ENCODE data around the gene DHCR24. TPM values are rescaled to one million over a fixed set of nuclear protein-coding genes. Genes with fewer than 3 reads are reported as not detected.

DHCR24 gene
- total RNA-seq, 1 donor, result 151 TPM

- Histone ChIP-seq H3K27me3 (ENCODE audit: insufficient read depth, low read length) (peaks cover 3% of the 10 kb centered on the region), H4K20me1 (ENCODE audit: insufficient read depth, low read length) (no peaks in the 10 kb centered on the region), H2AFZ (ENCODE audit: low read length) (no peak overlapping the region), H3K4me1 (ENCODE audit: insufficient read depth, low read length) (no peaks in the 10 kb centered on the region), H3K4me3 (ENCODE audit: insufficient read depth, low read length) (no peak overlapping the region), H3K27ac (ENCODE audit: low read depth, low read length) (no peak overlapping the region), H3K4me2 (ENCODE audit: insufficient read depth, low read length) (no peak overlapping the region), H3K79me2 (ENCODE audit: insufficient read depth, low read length) (no peaks in the 10 kb centered on the region), H3K36me3 (ENCODE audit: insufficient read depth, low read length) (no peaks in the 10 kb centered on the region), H3K9me3 (ENCODE audit: low read depth, low read length) (no peaks in the 10 kb centered on the region)
- DNase-seq (ENCODE audit: insufficient read length, low spot score, missing footprints), result no peak
- TF ChIP-seq CTCF (IDR thresholded peaks at IDR 0.05; ENCODE audit: extremely low read depth, low read depth, low read length), result no peak
These were observed 70.0 kb downstream of the DHCR24 start for GRCh38 chr1:54816951-54817350.

- H3K4me2 ChIP-seq (ENCODE audit: insufficient read depth, low read length), result no peak overlapping the region
- TF ChIP-seq CTCF (IDR thresholded peaks at IDR 0.05; ENCODE audit: extremely low read depth, low read depth, low read length), result no peak
- no peak overlapping the region for H2AFZ ChIP-seq (ENCODE audit: low read length)
- H3K79me2 ChIP-seq (ENCODE audit: insufficient read depth, low read length), result no peaks in the 10 kb centered on the region
- no peak overlapping the region for H3K27ac ChIP-seq (ENCODE audit: low read depth, low read length)
- peaks cover 3% of the 10 kb centered on the region for H3K27me3 ChIP-seq (ENCODE audit: insufficient read depth, low read length)
- H4K20me1 ChIP-seq (ENCODE audit: insufficient read depth, low read length), result no peaks in the 10 kb centered on the region
- no peaks in the 10 kb centered on the region for H3K9me3 ChIP-seq (ENCODE audit: low read depth, low read length)
- no peaks in the 10 kb centered on the region for H3K4me1 ChIP-seq (ENCODE audit: insufficient read depth, low read length)
- DNase-seq (ENCODE audit: insufficient read length, low spot score, missing footprints), result peak; percentile 60
- no peak overlapping the region for H3K4me3 ChIP-seq (ENCODE audit: insufficient read depth, low read length)
- H3K36me3 ChIP-seq (ENCODE audit: insufficient read depth, low read length), result no peaks in the 10 kb centered on the region
These were observed 70.9 kb downstream of the DHCR24 start for GRCh38 chr1:54816130-54816529.

- H3K27me3 ChIP-seq (ENCODE audit: insufficient read depth, low read length), result peaks cover 3% of the 10 kb centered on the region
- no peak overlapping the region for H3K4me2 ChIP-seq (ENCODE audit: insufficient read depth, low read length)
- peaks cover 1% of the 10 kb centered on the region for H3K4me1 ChIP-seq (ENCODE audit: insufficient read depth, low read length)
- peak; percentile 66 for DNase-seq (ENCODE audit: insufficient read length, low spot score, missing footprints)
- no peaks in the 10 kb centered on the region for H4K20me1 ChIP-seq (ENCODE audit: insufficient read depth, low read length)
- H2AFZ ChIP-seq (ENCODE audit: low read length), result no peak overlapping the region
- no peak for TF ChIP-seq CTCF (IDR thresholded peaks at IDR 0.05; ENCODE audit: extremely low read depth, low read depth, low read length)
- H3K36me3 ChIP-seq (ENCODE audit: insufficient read depth, low read length), result no peaks in the 10 kb centered on the region
- no peak overlapping the region for H3K4me3 ChIP-seq (ENCODE audit: insufficient read depth, low read length)
- H3K79me2 ChIP-seq (ENCODE audit: insufficient read depth, low read length), result no peaks in the 10 kb centered on the region
- no peaks in the 10 kb centered on the region for H3K9me3 ChIP-seq (ENCODE audit: low read depth, low read length)
- no peak overlapping the region for H3K27ac ChIP-seq (ENCODE audit: low read depth, low read length)
These were observed 71.7 kb downstream of the DHCR24 start for GRCh38 chr1:54815086-54815876.

GRCh38 chr1:54814571-54814970 is 72.4 kb downstream of the DHCR24 start:
- peaks cover 4% of the 10 kb centered on the region for H3K4me1 ChIP-seq (ENCODE audit: insufficient read depth, low read length)
- H3K4me2 ChIP-seq (ENCODE audit: insufficient read depth, low read length), result no peak overlapping the region
- H3K4me3 ChIP-seq (ENCODE audit: insufficient read depth, low read length), result no peak overlapping the region
- no peaks in the 10 kb centered on the region for H3K36me3 ChIP-seq (ENCODE audit: insufficient read depth, low read length)
- no peak overlapping the region for H3K27ac ChIP-seq (ENCODE audit: low read depth, low read length)
- no peaks in the 10 kb centered on the region for H3K9me3 ChIP-seq (ENCODE audit: low read depth, low read length)
- H3K79me2 ChIP-seq (ENCODE audit: insufficient read depth, low read length), result no peaks in the 10 kb centered on the region
- DNase-seq (ENCODE audit: insufficient read length, low spot score, missing footprints), result no peak
- TF ChIP-seq CTCF (IDR thresholded peaks at IDR 0.05; ENCODE audit: extremely low read depth, low read depth, low read length), result no peak
- no peak overlapping the region for H2AFZ ChIP-seq (ENCODE audit: low read length)
- H3K27me3 ChIP-seq (ENCODE audit: insufficient read depth, low read length), result peaks cover 3% of the 10 kb centered on the region
- no peaks in the 10 kb centered on the region for H4K20me1 ChIP-seq (ENCODE audit: insufficient read depth, low read length)
